Pancreas (tissue), 10 donors: ENCODE data around the gene EXTL1. TPM values are rescaled to one million over a fixed set of nuclear protein-coding genes. Genes with fewer than 3 reads are reported as not detected.

Source experiments
- ATAC-seq, 4 donors: fragments of 200-7000 bp; cut with Tn5 transposase; one replicate each; pipeline versions ENCODE4 v1.8.0 to v1.9.1; 2020; ENCODE audit warnings: mild to moderate bottlenecking in 4 of 4, moderate library complexity in 4 of 4
- DNase-seq, 6 donors: peaks; one replicate each; pipeline ENCODE4 v3.0.0-alpha.2; 2020
- FAIRE-seq: peaks from 2 replicates; lab custom pipeline; 2012; peaks lifted over from hg19 to GRCh38; lab: Jason Lieb, UNC
- H3K27ac ChIP-seq, 4 donors: fragments of 200-600 bp; sonication (generic); 1 replicate in 3 of 4; 2 replicates in 1 of 4; pipeline versions ENCODE4 v1.5.0 to v1.8.0; 2020
- H3K27me3 ChIP-seq, 4 donors: fragments of 200-600 bp; one replicate each; pipeline ENCODE4 v1.8.0; 2021
- H3K36me3 ChIP-seq, 3 donors: fragments of 200-600 bp; sonication (generic) in 1 of 3; one replicate each; pipeline versions ENCODE4 v1.5.0 to v1.8.0; 2020 to 2021
- H3K4me1 ChIP-seq, 3 donors: fragments of 200-600 bp; one replicate each; pipeline ENCODE4 v1.8.0; 2021
- H3K4me3 ChIP-seq, 4 donors: fragments of 200-600 bp; sonication (generic) in 2 of 4; one replicate each; pipeline versions ENCODE4 v1.5.0 to v1.8.0; 2020 to 2021
- H3K9me3 ChIP-seq, 4 donors: fragments of 200-600 bp; one replicate each; pipeline ENCODE4 v1.8.0; 2021
- CTCF ChIP-seq, 4 donors: fragments of 200-600 bp; sonication (generic) in 3 of 4; IDR thresholded peaks; one replicate each; pipeline versions ENCODE4 v1.5.0 to v1.8.0; 2021; ENCODE audit warnings: antibody characterized with exemption in 4 of 4
- WGBS, 2 donors: extraction: QIAGEN DNeasy Blood & Tissue Kit; methylation state at CpG; one replicate each; pipeline ENCODE4 v1.1.7; 2013; 5-methylcytosine and 5-hydroxymethylcytosine counted together
- intact Hi-C, 3 donors: fragments of 100-400 bp; cut with DNase I; formaldehyde crosslinking; loops; one replicate each; pipeline versions ENCODE4 v1.11.1 to v1.14.2; 2022
- polyA plus RNA-seq, 2 donors: library from polyadenylated mRNA; stranded (reverse); fragments of 200-250 nt; gene quantifications; one replicate each; pipeline ENCODE4 v1.2.3, GENCODE V29; 2013
- total RNA-seq, 6 donors: library from RNA; stranded (reverse); fragmentation: NEBNext Ultra II Directional in 4 of 6; extraction: Animal tissue kit (Norgen Biotek cat#: 25700) in 4 of 6; gene quantifications; one replicate each; pipeline versions ENCODE4 v1.2.1 to v1.2.4, GENCODE V29; 2021 to 2023
- donor health status: healthy with polysubstance abuse.
- donor health status: DM: no; HTN: no; CAD: no; lungs with moderate emphysema.
- donor health status: DM: no; HTN: no; CAD: no.
- donor health status: control.
- donor health status: control.
- donor health status: Bipolar disorder and iron deficiency.
- donor health status: DM: yes; HTN: yes; CAD: no.
- donor health status: DM: no; HTN: no; CAD: no.
- donor health status: DM: no; HTN: no; CAD: no.
- donor health status: DM: yes; HTN: yes; CAD: no.

Gene EXTL1
- total and polyA plus RNA-seq, 8 donors: 0.04 to 0.34 (median 0.18) TPM

- FAIRE-seq (no peak), ATAC-seq (peak in 1 of 4 donors; percentile 45), DNase-seq (no peak)
- WGBS, 2 donors: 78 to 87% methylated on average over 12 of the region's 12 CpGs
- H3K27me3 ChIP-seq: no peaks in the 10 kb centered on the region
- TF ChIP-seq CTCF (IDR thresholded peaks at IDR 0.05): no peak
- no peak overlapping the region for H3K4me3 ChIP-seq
- H3K27ac ChIP-seq: no peak overlapping the region
- no peaks in the 10 kb centered on the region for H3K36me3 ChIP-seq
- no peaks in the 10 kb centered on the region for H3K4me1 ChIP-seq
- no peaks in the 10 kb centered on the region for H3K9me3 ChIP-seq
- intact Hi-C loops: no loop called here
Measured at GRCh38 chr1:26060832-26061574, 39.4 kb downstream of the EXTL1 start.

- WGBS, 2 donors: 56 to 57% methylated on average over 3 of the region's 3 CpGs
- Histone ChIP-seq H3K4me3 (no peak overlapping the region), H3K27me3 (no peaks in the 10 kb centered on the region), H3K4me1 (peaks cover 0 to 3% (median 0%) of the 10 kb centered on the region in 3 donors), H3K36me3 (no peaks in the 10 kb centered on the region), H3K27ac (peak overlapping the region in 2 of 4 donors; percentile 60 to 68), H3K9me3 (no peaks in the 10 kb centered on the region)
- no peak for TF ChIP-seq CTCF (IDR thresholded peaks at IDR 0.05)
- DNase-seq (no peak), FAIRE-seq (no peak), ATAC-seq (peak in 3 of 4 donors; percentile 78 to 79 (median 78))
- intact Hi-C loops: no loop called here
Measured at GRCh38 chr1:26064553-26064952, 43.0 kb downstream of the EXTL1 start.

- DNase-seq (no peak), ATAC-seq (no peak), FAIRE-seq (no peak)
- H3K4me3 ChIP-seq: no peak overlapping the region
- intact Hi-C loops: no loop called here
- TF ChIP-seq CTCF (IDR thresholded peaks at IDR 0.05): no peak
- peaks cover 0 to 3% (median 0%) of the 10 kb centered on the region in 3 donors for H3K4me1 ChIP-seq
- peak overlapping the region in 1 of 4 donors; percentile 3 for H3K27ac ChIP-seq
- H3K36me3 ChIP-seq: no peaks in the 10 kb centered on the region
- H3K9me3 ChIP-seq: no peaks in the 10 kb centered on the region
- WGBS, 2 donors: 84 to 87% methylated on average over 15 of the region's 15 CpGs
- no peaks in the 10 kb centered on the region for H3K27me3 ChIP-seq
Measured at GRCh38 chr1:26066160-26066559, 44.6 kb downstream of the EXTL1 start.

- Histone ChIP-seq H3K4me3 (no peak overlapping the region), H3K36me3 (no peaks in the 10 kb centered on the region), H3K9me3 (no peaks in the 10 kb centered on the region), H3K4me1 (peaks cover 0 to 3% (median 0%) of the 10 kb centered on the region in 3 donors), H3K27me3 (no peaks in the 10 kb centered on the region), H3K27ac (peak overlapping the region in 1 of 4 donors; percentile 3)
- intact Hi-C loops: no loop called here
- 35 to 46% methylated on average over 4 of the region's 4 CpGs for WGBS, 2 donors
- DNase-seq: peak in 1 of 6 donors; percentile 39
- peak; percentile 14 to 68 (median 47) for ATAC-seq
- TF ChIP-seq CTCF (IDR thresholded peaks at IDR 0.05): no peak
- FAIRE-seq: no peak
Measured at GRCh38 chr1:26066857-26067256, 45.3 kb downstream of the EXTL1 start.

GRCh38 chr1:26067432-26067911, 45.9 kb downstream of the EXTL1 start, which contains the start of gene TRIM63:
Gene TRIM63 (minus strand): TSS chr1:26067630. CDS start chr1:26067494, 136 bp downstream.
- Histone ChIP-seq H3K36me3 (no peaks in the 10 kb centered on the region), H3K4me3 (no peak within 1 kb of the TSS), H3K27me3 (no peaks in the 10 kb centered on the region), H3K27ac (peak within 1 kb of the TSS in 1 of 4 donors; percentile 3), H3K9me3 (no peaks in the 10 kb centered on the region), H3K4me1 (peaks cover under 1 to 8% (median 4%) of the 10 kb centered on the region in 3 donors)
- intact Hi-C loops: no loop called here
- ATAC-seq (no peak), FAIRE-seq (no peak), DNase-seq (no peak)
- 72 to 74% methylated on average over 9 of the region's 9 CpGs for WGBS, 2 donors
- TF ChIP-seq CTCF (IDR thresholded peaks at IDR 0.05): no peak
